Esophagus squamous epithelium (tissue), 5 donors: ENCODE results near the gene UBE2Q2. TPM values are rescaled to one million over a fixed set of nuclear protein-coding genes. Genes with fewer than 3 reads are reported as not detected.

Experiments used
- DNase-seq: peaks from one replicate; lab custom pipeline; 2025; lab: John Stamatoyannopoulos, UW
- H3K27ac ChIP-seq, 4 donors: fragments of 200-600 bp; sonication (generic); one replicate each; pipeline ENCODE4 v1.5.1; 2016 to 2019; ENCODE audit warnings: mild to moderate bottlenecking in 1 of 4
- H3K27me3 ChIP-seq, 4 donors: fragments of 200-600 bp; sonication (generic); 1 replicate in 3 of 4; 2 replicates in 1 of 4; pipeline versions ENCODE4 v1.5.1 to v1.6.0; 2017 to 2021; ENCODE audit warnings: antibody characterized with exemption in 1 of 4
- H3K36me3 ChIP-seq, 3 donors: fragments of 200-600 bp; sonication (generic); one replicate each; pipeline ENCODE4 v1.5.1; 2016 to 2019
- H3K4me1 ChIP-seq, 3 donors: fragments of 200-600 bp; sonication (generic); one replicate each; pipeline ENCODE4 v1.5.1; 2017 to 2019
- H3K4me3 ChIP-seq, 4 donors: fragments of 200-600 bp; sonication (generic); 1 replicate in 3 of 4; 2 replicates in 1 of 4; pipeline ENCODE4 v1.5.1; 2016 to 2019; ENCODE audit warnings: mild to moderate bottlenecking in 2 of 4, moderate library complexity in 1 of 4
- H3K9me3 ChIP-seq, 3 donors: fragments of 200-600 bp; sonication (generic); one replicate each; pipeline ENCODE4 v1.5.1; 2016 to 2019
- POLR2A ChIP-seq, 4 donors: fragments of 450-650 bp; IDR thresholded peaks; one replicate each; pipeline ENCODE4 v1.6.1; 2017; ENCODE audit warnings: antibody characterized with exemption in 4 of 4, mild to moderate bottlenecking in 4 of 4, moderate library complexity in 3 of 4
- WGBS, 2 donors: methylation state at CpG; one replicate each; pipeline ENCODE4 v1.1.5; 2018; 5-methylcytosine and 5-hydroxymethylcytosine counted together
- intact Hi-C: fragments of 100-400 bp; cut with DNase I; formaldehyde crosslinking; loops from one replicate; pipeline ENCODE4 v1.15.0; 2022
- total RNA-seq, 4 donors: library from RNA; depleted of rRNA; stranded (reverse); fragments of >200 nt; gene quantifications; one replicate each; pipeline ENCODE4 v1.1.0, GENCODE V29; 2016
- TF ChIP-seq, protein P1 (sequence below), 6 experiments: fragments of 450-650 bp in 4 of 6; fragments of 200-600 bp in 2 of 6; sonication (generic) in 2 of 6; IDR thresholded peaks; one replicate each; pipeline ENCODE4 v1.5.1; 2016 to 2019; ENCODE audit warnings: antibody characterized with exemption in 6 of 6, mild to moderate bottlenecking in 4 of 6, moderate library complexity in 4 of 6
- donor health status: DM: yes; HTN: yes; CAD: no.

UBE2Q2 gene
- total RNA-seq, 4 donors from 2014 or later, result 9.1 to 40.2 (median 25.6) TPM

DNA sequence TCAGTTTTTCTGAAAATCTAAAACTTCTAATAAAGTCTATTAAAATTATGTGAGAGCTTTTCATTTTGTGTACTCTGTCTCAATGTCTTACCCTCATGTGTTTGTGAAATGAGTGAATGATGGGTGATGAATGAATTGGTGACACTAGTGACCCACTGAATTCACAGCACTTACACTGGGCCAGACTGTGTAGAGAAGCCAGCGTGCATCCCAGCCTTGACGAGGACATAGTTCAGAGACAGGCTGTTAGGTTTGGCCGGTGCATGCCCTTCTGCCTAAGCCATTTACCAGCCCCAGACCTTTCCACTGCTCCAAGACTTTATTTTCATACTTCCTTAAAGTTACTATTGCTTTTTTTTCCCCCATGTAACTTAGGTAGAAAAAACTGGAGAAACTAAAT is 99.2 kb downstream of the UBE2Q2 start:
- 65 to 71% methylated on average over 3 of the region's 3 CpGs for WGBS, 2 donors
- TF ChIP-seq, protein P1, sequence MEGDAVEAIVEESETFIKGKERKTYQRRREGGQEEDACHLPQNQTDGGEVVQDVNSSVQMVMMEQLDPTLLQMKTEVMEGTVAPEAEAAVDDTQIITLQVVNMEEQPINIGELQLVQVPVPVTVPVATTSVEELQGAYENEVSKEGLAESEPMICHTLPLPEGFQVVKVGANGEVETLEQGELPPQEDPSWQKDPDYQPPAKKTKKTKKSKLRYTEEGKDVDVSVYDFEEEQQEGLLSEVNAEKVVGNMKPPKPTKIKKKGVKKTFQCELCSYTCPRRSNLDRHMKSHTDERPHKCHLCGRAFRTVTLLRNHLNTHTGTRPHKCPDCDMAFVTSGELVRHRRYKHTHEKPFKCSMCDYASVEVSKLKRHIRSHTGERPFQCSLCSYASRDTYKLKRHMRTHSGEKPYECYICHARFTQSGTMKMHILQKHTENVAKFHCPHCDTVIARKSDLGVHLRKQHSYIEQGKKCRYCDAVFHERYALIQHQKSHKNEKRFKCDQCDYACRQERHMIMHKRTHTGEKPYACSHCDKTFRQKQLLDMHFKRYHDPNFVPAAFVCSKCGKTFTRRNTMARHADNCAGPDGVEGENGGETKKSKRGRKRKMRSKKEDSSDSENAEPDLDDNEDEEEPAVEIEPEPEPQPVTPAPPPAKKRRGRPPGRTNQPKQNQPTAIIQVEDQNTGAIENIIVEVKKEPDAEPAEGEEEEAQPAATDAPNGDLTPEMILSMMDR (IDR thresholded peaks at IDR 0.05), result no peak
- TF ChIP-seq POLR2A (IDR thresholded peaks at IDR 0.05), result no peak
- Histone ChIP-seq H3K27ac (no peak overlapping the region), H3K9me3 (no peaks in the 10 kb centered on the region), H3K4me3 (no peak overlapping the region), H3K27me3 (no peaks in the 10 kb centered on the region), H3K36me3 (no peaks in the 10 kb centered on the region), H3K4me1 (peaks cover 0 to 10% (median 4%) of the 10 kb centered on the region in 3 donors)
- intact Hi-C loops, result no loop called here
- no peak for DNase-seq

DNA sequence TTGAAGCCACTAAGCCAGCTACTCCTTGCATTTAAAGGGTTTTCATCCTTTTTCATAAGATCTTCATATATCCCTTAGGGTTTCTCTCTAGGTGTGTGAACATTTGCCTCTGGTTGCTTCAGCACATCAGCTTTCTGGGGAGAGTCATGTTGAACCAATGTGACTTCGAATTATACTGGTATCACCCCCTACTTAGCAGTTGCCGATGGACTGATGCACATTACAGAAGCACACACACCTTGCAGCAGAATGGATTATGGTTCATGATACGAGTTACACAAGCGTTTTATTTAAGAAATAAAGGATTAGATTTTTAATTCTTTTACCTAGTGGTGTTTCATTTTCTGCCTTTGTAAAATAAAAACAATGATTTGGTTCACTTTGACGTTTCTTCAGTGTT is 100.0 kb downstream of the UBE2Q2 start:
- Histone ChIP-seq H3K9me3 (no peaks in the 10 kb centered on the region), H3K4me3 (no peak overlapping the region), H3K36me3 (no peaks in the 10 kb centered on the region), H3K27ac (no peak overlapping the region), H3K27me3 (peaks cover 0 to 6% (median 0%) of the 10 kb centered on the region in 4 donors), H3K4me1 (peaks cover 0 to 10% (median 4%) of the 10 kb centered on the region in 3 donors)
- TF ChIP-seq, protein P1 (IDR thresholded peaks at IDR 0.05), result no peak
- TF ChIP-seq POLR2A (IDR thresholded peaks at IDR 0.05), result no peak
- intact Hi-C loops, result no loop called here
- 65 to 75% methylated on average over 5 of the region's 5 CpGs for WGBS, 2 donors
- no peak for DNase-seq

DNA sequence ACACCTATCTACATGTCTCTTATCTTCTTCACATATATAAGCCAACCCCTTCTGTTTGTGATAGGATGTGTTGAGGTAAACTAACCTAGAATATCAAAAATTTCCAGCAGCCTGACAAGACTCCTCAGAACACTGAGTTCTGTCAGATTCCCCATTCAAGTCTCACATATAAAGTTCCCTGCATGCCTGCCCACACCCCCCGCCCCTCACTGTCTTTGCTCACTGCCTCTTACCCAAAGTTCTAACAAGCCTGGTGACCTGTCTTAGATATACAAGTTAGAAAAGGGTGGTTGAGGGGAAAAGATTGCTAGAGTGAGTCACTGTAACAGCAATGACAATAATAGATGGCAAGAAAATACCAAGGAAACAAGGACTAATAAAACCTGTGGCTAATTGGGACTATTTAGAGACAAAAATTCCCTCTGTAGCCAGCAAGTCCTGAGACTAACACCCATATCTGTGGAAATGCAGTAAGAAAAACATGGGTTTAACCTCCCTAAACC is 100.5 kb downstream of the UBE2Q2 start:
- Histone ChIP-seq H3K9me3 (no peaks in the 10 kb centered on the region), H3K4me3 (no peak overlapping the region), H3K27me3 (peaks cover 0 to 11% (median 0%) of the 10 kb centered on the region in 4 donors), H3K27ac (no peak overlapping the region), H3K36me3 (no peaks in the 10 kb centered on the region), H3K4me1 (peaks cover 0 to 10% (median 4%) of the 10 kb centered on the region in 3 donors)
- no peak for DNase-seq
- 0 to 33% methylated on average over 1 of the region's 1 CpG for WGBS, 2 donors
- intact Hi-C loops, result no loop called here
- no peak for TF ChIP-seq POLR2A (IDR thresholded peaks at IDR 0.05)
- TF ChIP-seq, protein P1 (IDR thresholded peaks at IDR 0.05), result no peak

DNA sequence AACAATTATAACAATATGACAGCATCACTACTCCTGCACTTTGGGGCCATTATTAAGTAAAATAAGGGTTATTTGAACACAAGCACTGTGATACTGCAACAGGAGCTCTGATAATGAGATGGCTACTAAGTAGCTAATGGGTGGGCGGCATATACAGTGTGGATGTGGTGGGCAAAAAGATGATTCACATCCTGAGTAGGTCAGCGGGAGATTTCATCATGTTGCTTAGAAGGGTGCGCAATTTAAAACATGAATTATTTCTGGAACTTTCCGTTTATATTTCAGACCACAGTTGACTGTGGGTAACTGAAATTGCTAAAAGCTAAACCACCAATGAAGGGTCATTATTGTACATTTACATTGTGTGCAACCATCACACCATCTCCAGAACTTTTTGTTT is 102.7 kb downstream of the UBE2Q2 start:
- H3K4me3 ChIP-seq, result no peak overlapping the region
- 64 to 74% methylated on average over 4 of the region's 4 CpGs for WGBS, 2 donors

DNA sequence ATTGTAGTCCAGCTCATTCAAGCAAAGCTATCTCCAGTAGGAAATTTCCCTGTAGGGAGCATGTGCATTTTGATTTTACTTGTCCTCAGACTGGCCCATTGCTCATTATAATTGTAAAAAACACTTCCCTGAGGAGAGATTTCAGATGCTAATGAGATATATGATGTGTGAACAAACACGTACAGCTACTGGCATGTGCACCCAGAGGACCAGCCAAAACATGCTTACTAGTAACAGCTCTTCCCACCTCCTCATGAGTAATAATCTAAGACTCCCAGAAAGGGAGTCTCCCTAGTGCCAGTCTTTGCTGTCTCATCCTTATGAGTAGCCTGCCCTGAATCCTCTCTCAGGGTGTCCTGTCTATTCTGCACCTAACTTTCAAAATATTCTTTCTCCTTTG is 103.8 kb downstream of the UBE2Q2 start:
- intact Hi-C loops, result no loop called here
- Histone ChIP-seq H3K27me3 (peaks cover 0 to 15% (median 0%) of the 10 kb centered on the region in 4 donors), H3K4me3 (no peak overlapping the region), H3K4me1 (peaks cover 0 to 10% (median 4%) of the 10 kb centered on the region in 3 donors), H3K9me3 (no peaks in the 10 kb centered on the region), H3K27ac (peak overlapping the region in 1 of 4 donors; percentile 22), H3K36me3 (no peaks in the 10 kb centered on the region)
- 41 to 50% methylated on average over 1 of the region's 1 CpG for WGBS, 2 donors
- TF ChIP-seq POLR2A (IDR thresholded peaks at IDR 0.05), result no peak
- TF ChIP-seq, protein P1 (IDR thresholded peaks at IDR 0.05), result no peak
- no peak for DNase-seq

More for the DNA sequence above, 102.7 kb downstream of the UBE2Q2 start:
- TF ChIP-seq POLR2A (IDR thresholded peaks at IDR 0.05), result no peak
- TF ChIP-seq, protein P1 (IDR thresholded peaks at IDR 0.05), result no peak
- no peak for DNase-seq
- Histone ChIP-seq H3K27me3 (peaks cover 0 to 15% (median 0%) of the 10 kb centered on the region in 4 donors), H3K4me1 (peaks cover 0 to 10% (median 4%) of the 10 kb centered on the region in 3 donors), H3K9me3 (no peaks in the 10 kb centered on the region), H3K36me3 (no peaks in the 10 kb centered on the region), H3K27ac (no peak overlapping the region)
- intact Hi-C loops, result no loop called here
